Endodermal cell (in vitro differentiated cells): Measurements from ENCODE around the gene AQP12B. TPM values are rescaled to one million over a fixed set of nuclear protein-coding genes. Genes with fewer than 3 reads are reported as not detected.

ENCODE experiments used
- DNase-seq: peaks from one replicate; pipeline ENCODE4 v3.0.0-alpha.2; 2017
- H3K27ac ChIP-seq: 2 replicates; pipeline ENCODE4 v1.5.1; 2013; ENCODE audit warnings: mild to moderate bottlenecking, low read depth, low read length, moderate library complexity
- H3K27me3 ChIP-seq: 2 replicates; pipeline ENCODE4 v1.6.1; 2013; ENCODE audit warnings: mild to moderate bottlenecking, low read length, moderate library complexity; ENCODE audit not compliant: insufficient read depth, control insufficient read depth, poor library complexity, severe bottlenecking
- H3K36me3 ChIP-seq: 2 replicates; pipeline ENCODE4 v1.7.0; 2013; ENCODE audit warnings: mild to moderate bottlenecking, low read length, moderate library complexity; ENCODE audit not compliant: control insufficient read depth, insufficient read depth
- H3K4me1 ChIP-seq: one replicate; pipeline ENCODE4 v1.7.0; 2013; ENCODE audit warnings: low read length; ENCODE audit not compliant: control insufficient read depth, insufficient read depth
- H3K4me3 ChIP-seq: 2 replicates; pipeline ENCODE4 v1.5.1; 2013; ENCODE audit warnings: mild to moderate bottlenecking, low read length, moderate library complexity
- H3K9ac ChIP-seq: 2 replicates; pipeline ENCODE4 v1.6.1; 2013; ENCODE audit warnings: mild to moderate bottlenecking, low read length, moderate library complexity; ENCODE audit not compliant: poor library complexity, severe bottlenecking; ENCODE audit errors: extremely low read depth
- H3K9me3 ChIP-seq: 2 replicates; pipeline ENCODE4 v1.6.1; 2013; ENCODE audit warnings: mild to moderate bottlenecking, low read length, moderate library complexity; ENCODE audit not compliant: control insufficient read depth
- H3K27ac Mint-ChIP-seq: 2 replicates; pipeline ENCODE4 v1.8.0; 2020; ENCODE audit warnings: mixed read lengths
- H3K27me3 Mint-ChIP-seq: 2 replicates; pipeline ENCODE4 v1.8.0; 2021; ENCODE audit warnings: mild to moderate bottlenecking, mixed read lengths; ENCODE audit not compliant: insufficient read depth
- H3K36me3 Mint-ChIP-seq: 2 replicates; pipeline ENCODE4 v1.8.0; 2020; ENCODE audit warnings: low read depth, mixed read lengths
- H3K4me1 Mint-ChIP-seq: 2 replicates; pipeline ENCODE4 v1.8.0; 2020; ENCODE audit warnings: mixed read lengths
- H3K4me3 Mint-ChIP-seq: 2 replicates; pipeline ENCODE4 v1.8.0; 2020; ENCODE audit warnings: mild to moderate bottlenecking, moderate library complexity, mixed read lengths
- H3K9me3 Mint-ChIP-seq: 2 replicates; pipeline ENCODE4 v1.8.0; 2020; ENCODE audit warnings: mild to moderate bottlenecking, mixed read lengths
- WGBS, 2 experiments: methylation state at CpG; one replicate each; pipeline versions ENCODE4 v1.1.5 to v1.1.7; 2013; ENCODE audit warnings: missing lambda C conversion rate in 2 of 2, mixed read lengths in 1 of 2; ENCODE audit not compliant: insufficient coverage in 1 of 2, insufficient read length in 1 of 2; 5-methylcytosine and 5-hydroxymethylcytosine counted together
- total RNA-seq, 2 donors: library from RNA; stranded (reverse); fragmentation: NEBNext Ultra II Directional in 1 of 2; extraction: Animal tissue kit (Norgen Biotek cat#: 25700) in 1 of 2; gene quantifications; 2 replicates in 1 of 2; 3 replicates in 1 of 2; pipeline ENCODE4 v1.2.1, GENCODE V29; 2021
- TF ChIP-seq, protein P1 (sequence below): fragments of 200-600 bp; sonication (generic); conservative IDR thresholded peaks from 2 replicates; pipeline ENCODE4 v1.5.0; 2021; ENCODE audit warnings: antibody characterized with exemption, mild to moderate bottlenecking

Gene AQP12B
- total RNA-seq, 2 donors from 2014 or later = not detected

DNA sequence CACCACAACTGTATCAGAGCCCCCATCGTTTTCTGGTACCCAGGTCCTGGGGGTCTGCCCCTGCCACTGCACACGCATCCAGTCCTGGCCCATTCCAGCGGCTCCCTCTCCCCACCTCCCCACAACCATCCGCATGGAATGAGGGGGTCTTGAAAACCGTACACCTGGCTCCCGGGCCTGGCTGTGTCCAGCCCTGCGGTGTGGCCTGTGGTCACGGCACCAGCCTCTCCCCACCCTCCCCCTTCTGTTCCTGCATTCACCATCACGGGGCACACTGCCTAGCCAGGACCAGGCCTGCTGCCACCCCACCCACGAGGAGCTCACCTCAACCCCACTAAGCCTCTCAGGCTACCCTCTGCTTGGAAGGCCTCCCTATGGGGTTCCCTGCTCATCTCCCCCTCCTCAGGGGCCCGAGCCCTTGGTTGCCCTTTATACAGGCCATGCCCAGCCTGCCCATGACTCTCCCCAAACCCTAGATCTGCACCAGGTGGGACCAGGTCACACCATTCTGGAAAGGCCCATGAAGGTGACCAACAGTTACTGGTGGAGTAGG is 46.0 kb downstream of the AQP12B start:
- no peak for DNase-seq
- H3K9me3 Mint-ChIP-seq = peaks cover 45% of the 10 kb centered on the region
- no peak overlapping the region for H3K27ac Mint-ChIP-seq
- peaks cover 19% of the 10 kb centered on the region for H3K27me3 Mint-ChIP-seq
- peaks cover 23% of the 10 kb centered on the region for H3K9me3 ChIP-seq
- H3K4me1 Mint-ChIP-seq = peaks cover 1% of the 10 kb centered on the region
- no peaks in the 10 kb centered on the region for H3K36me3 ChIP-seq
- H3K27ac ChIP-seq = no peak overlapping the region
- H3K9ac ChIP-seq = no peak overlapping the region
- H3K36me3 Mint-ChIP-seq = no peaks in the 10 kb centered on the region
- TF ChIP-seq, protein P1, sequence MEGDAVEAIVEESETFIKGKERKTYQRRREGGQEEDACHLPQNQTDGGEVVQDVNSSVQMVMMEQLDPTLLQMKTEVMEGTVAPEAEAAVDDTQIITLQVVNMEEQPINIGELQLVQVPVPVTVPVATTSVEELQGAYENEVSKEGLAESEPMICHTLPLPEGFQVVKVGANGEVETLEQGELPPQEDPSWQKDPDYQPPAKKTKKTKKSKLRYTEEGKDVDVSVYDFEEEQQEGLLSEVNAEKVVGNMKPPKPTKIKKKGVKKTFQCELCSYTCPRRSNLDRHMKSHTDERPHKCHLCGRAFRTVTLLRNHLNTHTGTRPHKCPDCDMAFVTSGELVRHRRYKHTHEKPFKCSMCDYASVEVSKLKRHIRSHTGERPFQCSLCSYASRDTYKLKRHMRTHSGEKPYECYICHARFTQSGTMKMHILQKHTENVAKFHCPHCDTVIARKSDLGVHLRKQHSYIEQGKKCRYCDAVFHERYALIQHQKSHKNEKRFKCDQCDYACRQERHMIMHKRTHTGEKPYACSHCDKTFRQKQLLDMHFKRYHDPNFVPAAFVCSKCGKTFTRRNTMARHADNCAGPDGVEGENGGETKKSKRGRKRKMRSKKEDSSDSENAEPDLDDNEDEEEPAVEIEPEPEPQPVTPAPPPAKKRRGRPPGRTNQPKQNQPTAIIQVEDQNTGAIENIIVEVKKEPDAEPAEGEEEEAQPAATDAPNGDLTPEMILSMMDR = no peak
- H3K4me1 ChIP-seq = no peaks in the 10 kb centered on the region
- 80 to 82% methylated on average over 4 to 11 of the region's 11 CpGs for WGBS, 2 experiments
- H3K4me3 ChIP-seq = no peak overlapping the region
- peaks cover 19% of the 10 kb centered on the region for H3K27me3 ChIP-seq
- H3K4me3 Mint-ChIP-seq = no peak overlapping the region

DNA sequence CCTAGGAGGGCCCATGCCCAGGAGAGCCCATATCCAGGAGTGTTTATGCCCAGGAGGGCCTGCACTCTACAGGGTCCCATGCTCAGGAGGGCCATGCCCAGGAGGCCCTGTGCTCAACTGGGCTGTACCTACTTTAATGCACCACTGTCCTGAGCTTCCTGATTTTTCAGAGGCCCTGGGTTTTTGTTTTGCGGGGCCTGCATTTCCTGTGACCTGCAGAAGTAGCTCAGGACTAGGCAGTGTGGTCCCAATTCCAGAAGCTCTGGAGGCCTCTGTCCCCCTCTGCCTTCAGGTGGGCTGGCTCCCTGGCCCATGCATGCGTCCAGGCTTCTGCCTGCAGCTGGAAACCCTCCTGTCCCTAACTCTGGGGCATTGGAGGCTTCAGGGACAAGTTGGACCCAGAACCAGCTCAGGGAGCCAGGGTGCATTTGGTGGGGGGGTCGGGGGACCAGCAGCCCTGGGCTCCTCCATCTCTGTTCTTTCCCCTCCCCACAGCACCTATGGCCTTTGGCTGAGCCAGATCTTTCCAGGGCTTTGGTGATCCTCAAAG is 46.6 kb downstream of the AQP12B start:
- H3K4me3 Mint-ChIP-seq = no peak overlapping the region
- no peaks in the 10 kb centered on the region for H3K36me3 Mint-ChIP-seq

DNA sequence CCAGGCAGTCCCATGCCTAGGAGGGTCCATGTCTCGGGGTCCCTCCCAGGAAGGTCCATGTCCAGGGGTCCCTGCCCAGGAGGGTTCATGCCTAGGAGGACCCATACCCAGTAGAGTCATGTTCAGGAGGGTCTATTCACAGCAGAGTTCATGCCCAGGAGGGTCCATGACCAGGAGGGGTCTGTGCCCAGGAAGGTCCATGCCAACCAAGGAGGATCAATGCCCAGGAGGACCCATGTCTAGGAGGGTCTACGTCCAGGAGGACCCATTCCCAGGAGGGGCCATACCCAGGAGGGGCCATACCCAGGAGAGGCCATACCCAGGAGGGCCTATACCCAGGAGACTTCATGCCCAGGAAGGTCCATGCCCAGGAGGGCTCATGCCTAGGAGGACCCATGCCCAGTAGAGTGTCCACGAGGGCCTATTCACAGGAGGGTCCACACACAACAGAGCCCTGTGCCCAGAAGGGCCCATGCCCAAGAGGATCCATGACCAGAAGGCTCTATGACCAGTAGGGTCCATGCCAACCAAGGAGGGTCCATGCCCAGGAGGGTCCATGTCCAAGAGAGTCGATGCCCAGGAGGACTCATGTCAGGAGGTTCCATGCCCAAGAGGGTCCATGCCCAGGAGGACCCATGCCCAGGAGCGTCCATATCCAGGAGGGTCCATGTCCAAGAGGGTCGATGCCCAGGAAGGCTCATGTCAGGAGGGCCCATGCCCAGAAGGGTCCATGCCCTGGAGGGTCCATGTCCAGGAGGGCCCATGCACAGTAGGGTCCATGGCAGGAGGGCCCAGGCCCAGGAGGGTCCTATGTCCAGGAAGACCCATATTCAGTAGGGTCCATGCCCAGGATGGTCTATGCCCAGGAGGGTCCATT is 47.3 kb downstream of the AQP12B start:
- no peak overlapping the region for H3K4me3 Mint-ChIP-seq
- Histone ChIP-seq H3K9me3 (peaks cover 23% of the 10 kb centered on the region), H3K36me3 (no peaks in the 10 kb centered on the region), H3K4me1 (no peaks in the 10 kb centered on the region), H3K4me3 (no peak overlapping the region), H3K27ac (no peak overlapping the region), H3K27me3 (peaks cover 19% of the 10 kb centered on the region), H3K9ac (no peak overlapping the region)
- no peak for DNase-seq
- peaks cover 45% of the 10 kb centered on the region for H3K9me3 Mint-ChIP-seq
- no peak overlapping the region for H3K27ac Mint-ChIP-seq
- H3K4me1 Mint-ChIP-seq = no peaks in the 10 kb centered on the region
- H3K36me3 Mint-ChIP-seq = no peaks in the 10 kb centered on the region
- 81% methylated on average over 5 to 6 of the region's 6 CpGs for WGBS, 2 experiments
- peaks cover 17% of the 10 kb centered on the region for H3K27me3 Mint-ChIP-seq
- TF ChIP-seq, protein P1 = no peak

More for the DNA sequence above, 46.6 kb downstream of the AQP12B start:
- Mint-ChIP-seq H3K9me3 (peaks cover 45% of the 10 kb centered on the region), H3K27ac (no peak overlapping the region), H3K27me3 (peaks cover 19% of the 10 kb centered on the region), H3K4me1 (peaks cover 1% of the 10 kb centered on the region)
- H3K36me3 ChIP-seq = no peaks in the 10 kb centered on the region
- H3K27me3 ChIP-seq = peaks cover 19% of the 10 kb centered on the region
- H3K9me3 ChIP-seq = peaks cover 23% of the 10 kb centered on the region
- TF ChIP-seq, protein P1 = no peak
- WGBS, 2 experiments = 81 to 84% methylated on average over 3 of the region's 3 CpGs
- H3K9ac ChIP-seq = no peak overlapping the region
- H3K27ac ChIP-seq = no peak overlapping the region
- H3K4me3 ChIP-seq = no peak overlapping the region
- DNase-seq = no peak
- no peaks in the 10 kb centered on the region for H3K4me1 ChIP-seq
